CD4-positive, alpha-beta T cell treated with Interleukin-15 for 1 hour (primary cell): ENCODE results near the gene HSPB7.
"Not testable (repeated sequence)": the region's sequence is repeated elsewhere in the genome, so short reads cannot be mapped to it uniquely, and the experiment has no call there.

Experiments used
- DNase-seq: peaks from one replicate; pipeline ENCODE4 v3.0.0-alpha.2; 2020

Gene HSPB7

GRCh38 chr1:16005597-16005996, 12.2 kb downstream of the HSPB7 start:
- no peak for DNase-seq

- DNase-seq, result not testable (repeated sequence)
Observed at GRCh38 chr1:16001274-16001673, 16.6 kb downstream of the HSPB7 start.

- DNase-seq, result no peak
Observed at GRCh38 chr1:15998929-15999328, 18.9 kb downstream of the HSPB7 start.

- DNase-seq, result no peak
Observed at GRCh38 chr1:15997637-15998280, 20.1 kb downstream of the HSPB7 start.

- DNase-seq, result no peak
Observed at GRCh38 chr1:15997076-15997585, 20.7 kb downstream of the HSPB7 start.

- peak; percentile 57 for DNase-seq
Observed at GRCh38 chr1:15994590-15995351, 23.1 kb downstream of the HSPB7 start.

GRCh38 chr1:15994081-15994480, 23.8 kb downstream of the HSPB7 start:
- no peak for DNase-seq

GRCh38 chr1:15993666-15994065, 24.2 kb downstream of the HSPB7 start:
- no peak for DNase-seq

GRCh38 chr1:15992582-15993500, 25.0 kb downstream of the HSPB7 start:
- no peak for DNase-seq

- DNase-seq, result no peak
Observed at GRCh38 chr1:15992187-15992553, 25.7 kb downstream of the HSPB7 start.

GRCh38 chr1:15991427-15992186, 26.2 kb downstream of the HSPB7 start:
- no peak for DNase-seq

GRCh38 chr1:15989776-15990175, 28.1 kb downstream of the HSPB7 start:
- no peak for DNase-seq

- DNase-seq, result no peak
Observed at GRCh38 chr1:15988856-15989736, 28.7 kb downstream of the HSPB7 start.

- DNase-seq, result no peak
Observed at GRCh38 chr1:15985611-15986297, 32.1 kb downstream of the HSPB7 start.

GRCh38 chr1:15983275-15983674, 34.6 kb downstream of the HSPB7 start:
- no peak for DNase-seq

- no peak for DNase-seq
Observed at GRCh38 chr1:15981679-15982078, 36.2 kb downstream of the HSPB7 start.

GRCh38 chr1:15977947-15978346, 39.9 kb downstream of the HSPB7 start:
- not testable (repeated sequence) for DNase-seq

- peak; percentile 96 for DNase-seq
Observed at GRCh38 chr1:15975805-15976680, 41.8 kb downstream of the HSPB7 start, which contains the start of gene ZBTB17. TSS of gene ZBTB17 (minus strand) at chr1:15976101. CDS start at chr1:15948495, 27,606 bp downstream.

- DNase-seq, result peak; percentile 73
Observed at GRCh38 chr1:15975358-15975804, 42.5 kb downstream of the HSPB7 start.

- DNase-seq, result no peak
Observed at GRCh38 chr1:15974855-15975254, 43.0 kb downstream of the HSPB7 start.
